ENCODE data around the gene OCIAD2. TPM values are rescaled to one million over a fixed set of nuclear protein-coding genes. Genes with fewer than 3 reads are reported as not detected.

OCIAD2 gene
- total RNA-seq, 4 donors from 2014 or later = 3.3 to 9.5 (median 7.9) TPM

GRCh38 chr4:48908687-48909086 is 2.1 kb upstream of the OCIAD2 start:
- no peaks in the 10 kb centered on the region for H3K36me3 ChIP-seq
- H3K27me3 ChIP-seq = no peaks in the 10 kb centered on the region
- TF ChIP-seq CTCF (IDR thresholded peaks at IDR 0.05) = no peak
- peaks cover 6 to 19% (median 14%) of the 10 kb centered on the region in 4 donors for H3K4me1 ChIP-seq
- intact Hi-C loops (cut with DNase I) = loop anchor here (5.0 kb wide), 1 partner anchor 331 kb away; no protein-coding TSS in a partner anchor
- DNase-seq (ENCODE audit: extremely low spot score) = no peak
- no peak overlapping the region for H3K27ac ChIP-seq (replicated peaks in 1 of 4)
- no peaks in the 10 kb centered on the region for H3K9me3 ChIP-seq
- no peak overlapping the region for H3K4me3 ChIP-seq

GRCh38 chr4:48907706-48908477 is 1.3 kb upstream of the OCIAD2 start:
- H3K27me3 ChIP-seq = no peaks in the 10 kb centered on the region
- peaks cover 0 to 1% (median 0%) of the 10 kb centered on the region in 4 donors for H3K36me3 ChIP-seq
- no peaks in the 10 kb centered on the region for H3K9me3 ChIP-seq
- no peak overlapping the region for H3K4me3 ChIP-seq
- DNase-seq (ENCODE audit: extremely low spot score) = no peak
- TF ChIP-seq POLR2A (IDR thresholded peaks at IDR 0.05; ENCODE audit: low read depth) = no peak
- TF ChIP-seq CTCF (IDR thresholded peaks at IDR 0.05) = no peak
- no peak for TF ChIP-seq EP300 (IDR thresholded peaks at IDR 0.05)
- TF ChIP-seq POLR2AphosphoS5 (IDR thresholded peaks at IDR 0.05) = no peak
- whole genome bisulfite sequencing = 88% methylated on average over 7 of the region's 7 CpGs
- peaks cover 6 to 19% (median 14%) of the 10 kb centered on the region in 4 donors for H3K4me1 ChIP-seq
- no peak overlapping the region for H3K27ac ChIP-seq (replicated peaks in 1 of 4)
- intact Hi-C loops (cut with DNase I) = loop anchor here (5.0 kb wide), 1 partner anchor 331 kb away; no protein-coding TSS in a partner anchor

GRCh38 chr4:48905363-48906015 is 1.1 kb downstream of the OCIAD2 start:
- WGBS = 84% methylated on average over 9 of the region's 9 CpGs
- Histone ChIP-seq H3K27me3 (no peaks in the 10 kb centered on the region), H3K27ac (replicated peaks in 1 of 4) (no peak overlapping the region), H3K4me3 (peak overlapping the region; percentile 63 to 78 (median 71)), H3K4me1 (peaks cover 6 to 19% (median 14%) of the 10 kb centered on the region in 4 donors), H3K9me3 (no peaks in the 10 kb centered on the region), H3K36me3 (peaks cover 0 to 9% (median 3%) of the 10 kb centered on the region in 4 donors)
- intact Hi-C loops (cut with DNase I) = loop anchor here (5.0 kb wide), 1 partner anchor 328 kb away; no protein-coding TSS in a partner anchor
- no peak for DNase-seq (ENCODE audit: extremely low spot score)
- TF ChIP-seq POLR2A (IDR thresholded peaks at IDR 0.05; ENCODE audit: low read depth) (no peak), EP300 (IDR thresholded peaks at IDR 0.05) (no peak), POLR2AphosphoS5 (IDR thresholded peaks at IDR 0.05) (no peak), CTCF (IDR thresholded peaks at IDR 0.05) (no peak)

GRCh38 chr4:48904541-48905142 is 1.9 kb downstream of the OCIAD2 start:
- H3K4me1 ChIP-seq = peaks cover 6 to 19% (median 16%) of the 10 kb centered on the region in 4 donors
- no peak overlapping the region for H3K4me3 ChIP-seq
- WGBS = 92% methylated on average over 3 of the region's 3 CpGs
- H3K27ac ChIP-seq (replicated peaks in 1 of 4) = no peak overlapping the region
- DNase-seq (ENCODE audit: extremely low spot score) = no peak
- intact Hi-C loops (cut with DNase I) = loop anchor here (5.0 kb wide), 1 partner anchor 327 kb away; no protein-coding TSS in a partner anchor
- no peaks in the 10 kb centered on the region for H3K27me3 ChIP-seq
- no peaks in the 10 kb centered on the region for H3K9me3 ChIP-seq
- no peak for TF ChIP-seq EP300 (IDR thresholded peaks at IDR 0.05)
- no peak for TF ChIP-seq CTCF (IDR thresholded peaks at IDR 0.05)
- TF ChIP-seq POLR2A (IDR thresholded peaks at IDR 0.05; ENCODE audit: low read depth) = no peak
- no peak for TF ChIP-seq POLR2AphosphoS5 (IDR thresholded peaks at IDR 0.05)
- peaks cover 0 to 9% (median 4%) of the 10 kb centered on the region in 4 donors for H3K36me3 ChIP-seq
